ENCODE measurements around the gene DOCK9.

GRCh38 chr13:98845742-98846141 is 132.1 kb downstream of the DOCK9 start:
- TF ChIP-seq, protein P1, sequence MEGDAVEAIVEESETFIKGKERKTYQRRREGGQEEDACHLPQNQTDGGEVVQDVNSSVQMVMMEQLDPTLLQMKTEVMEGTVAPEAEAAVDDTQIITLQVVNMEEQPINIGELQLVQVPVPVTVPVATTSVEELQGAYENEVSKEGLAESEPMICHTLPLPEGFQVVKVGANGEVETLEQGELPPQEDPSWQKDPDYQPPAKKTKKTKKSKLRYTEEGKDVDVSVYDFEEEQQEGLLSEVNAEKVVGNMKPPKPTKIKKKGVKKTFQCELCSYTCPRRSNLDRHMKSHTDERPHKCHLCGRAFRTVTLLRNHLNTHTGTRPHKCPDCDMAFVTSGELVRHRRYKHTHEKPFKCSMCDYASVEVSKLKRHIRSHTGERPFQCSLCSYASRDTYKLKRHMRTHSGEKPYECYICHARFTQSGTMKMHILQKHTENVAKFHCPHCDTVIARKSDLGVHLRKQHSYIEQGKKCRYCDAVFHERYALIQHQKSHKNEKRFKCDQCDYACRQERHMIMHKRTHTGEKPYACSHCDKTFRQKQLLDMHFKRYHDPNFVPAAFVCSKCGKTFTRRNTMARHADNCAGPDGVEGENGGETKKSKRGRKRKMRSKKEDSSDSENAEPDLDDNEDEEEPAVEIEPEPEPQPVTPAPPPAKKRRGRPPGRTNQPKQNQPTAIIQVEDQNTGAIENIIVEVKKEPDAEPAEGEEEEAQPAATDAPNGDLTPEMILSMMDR (IDR thresholded peaks at IDR 0.05; ENCODE audit: low read length) = no peak
- TF ChIP-seq EZH2 (optimal IDR thresholded peaks at IDR 0.05; ENCODE audit: low read depth, low read length) = no peak
